Measurements from ENCODE around the gene FARS2. TPM values are rescaled to one million over a fixed set of nuclear protein-coding genes. Genes with fewer than 3 reads are reported as not detected.

The FARS2 gene
- polyA plus RNA-seq, 1 experiment, result 17.9 TPM

GRCh38 chr6:5659467-5659866 lies 398.2 kb downstream of the FARS2 start:
- ChIA-PET POLR2A (no interaction called here), CTCF (interaction anchor here (1.9 kb wide), 1 partner anchor 8 kb away, joined by 3 read pairs; no protein-coding TSS in a partner anchor)
- H3K36me3 ChIP-seq (ENCODE audit: control insufficient read depth, insufficient read depth, low read length), result no peaks in the 10 kb centered on the region
- TF ChIP-seq, protein P1, sequence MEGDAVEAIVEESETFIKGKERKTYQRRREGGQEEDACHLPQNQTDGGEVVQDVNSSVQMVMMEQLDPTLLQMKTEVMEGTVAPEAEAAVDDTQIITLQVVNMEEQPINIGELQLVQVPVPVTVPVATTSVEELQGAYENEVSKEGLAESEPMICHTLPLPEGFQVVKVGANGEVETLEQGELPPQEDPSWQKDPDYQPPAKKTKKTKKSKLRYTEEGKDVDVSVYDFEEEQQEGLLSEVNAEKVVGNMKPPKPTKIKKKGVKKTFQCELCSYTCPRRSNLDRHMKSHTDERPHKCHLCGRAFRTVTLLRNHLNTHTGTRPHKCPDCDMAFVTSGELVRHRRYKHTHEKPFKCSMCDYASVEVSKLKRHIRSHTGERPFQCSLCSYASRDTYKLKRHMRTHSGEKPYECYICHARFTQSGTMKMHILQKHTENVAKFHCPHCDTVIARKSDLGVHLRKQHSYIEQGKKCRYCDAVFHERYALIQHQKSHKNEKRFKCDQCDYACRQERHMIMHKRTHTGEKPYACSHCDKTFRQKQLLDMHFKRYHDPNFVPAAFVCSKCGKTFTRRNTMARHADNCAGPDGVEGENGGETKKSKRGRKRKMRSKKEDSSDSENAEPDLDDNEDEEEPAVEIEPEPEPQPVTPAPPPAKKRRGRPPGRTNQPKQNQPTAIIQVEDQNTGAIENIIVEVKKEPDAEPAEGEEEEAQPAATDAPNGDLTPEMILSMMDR (IDR thresholded peaks at IDR 0.05; ENCODE audit: insufficient read depth, low read depth, low read length), result no peak
- H3K27me3 ChIP-seq (ENCODE audit: control insufficient read depth, insufficient read depth, low read length), result no peaks in the 10 kb centered on the region
- H3K4me3 ChIP-seq (ENCODE audit: low read depth, low read length), result no peak overlapping the region
- no peak for DNase-seq (ENCODE audit: low read depth)

DNA sequence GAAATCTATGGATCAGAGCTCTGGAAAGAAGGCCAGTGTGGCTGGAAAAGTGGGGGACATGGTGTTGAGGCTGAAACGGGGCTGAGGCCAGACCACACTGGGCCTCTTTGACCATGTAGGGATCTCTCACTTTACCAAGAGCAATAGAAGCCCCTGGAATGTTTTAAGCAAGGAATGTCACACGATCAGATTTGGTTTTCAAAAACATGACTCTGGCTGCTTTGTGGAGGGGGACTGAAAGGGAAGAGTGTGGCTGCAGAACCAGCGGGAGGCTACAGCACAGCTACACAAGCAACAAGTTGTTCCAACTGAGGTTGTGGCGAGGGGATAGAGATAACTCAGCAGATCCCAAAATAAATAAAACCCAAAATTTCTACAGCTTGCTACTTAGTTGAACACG lies 399.5 kb downstream of the FARS2 start:
- TF ChIP-seq, protein P1 (IDR thresholded peaks at IDR 0.05; ENCODE audit: insufficient read depth, low read depth, low read length), result no peak
- POLR2A ChIA-PET, result interaction anchor here (0.6 kb wide), 1 partner anchor 29 kb away, joined by 3 read pairs; no protein-coding TSS in a partner anchor
- Histone ChIP-seq H3K4me3 (ENCODE audit: low read depth, low read length) (no peak overlapping the region), H3K36me3 (ENCODE audit: control insufficient read depth, insufficient read depth, low read length) (no peaks in the 10 kb centered on the region), H3K27me3 (ENCODE audit: control insufficient read depth, insufficient read depth, low read length) (no peaks in the 10 kb centered on the region)
- CTCF ChIA-PET, result interaction anchor here (1.0 to 1.9 kb wide), 2 partner anchors 10 to 12 kb away, joined by 3 to 5 read pairs; no protein-coding TSS in a partner anchor
- DNase-seq (ENCODE audit: low read depth), result no peak

GRCh38 chr6:5662797-5663196 lies 401.5 kb downstream of the FARS2 start:
- ChIA-PET POLR2A (no interaction called here), CTCF (interaction anchor here (0.9 to 1.1 kb wide), 2 partner anchors 10 to 49 kb away, joined by 3 read pairs; no protein-coding TSS in a partner anchor)
- TF ChIP-seq, protein P1 (IDR thresholded peaks at IDR 0.05; ENCODE audit: insufficient read depth, low read depth, low read length), result no peak
- Histone ChIP-seq H3K4me3 (ENCODE audit: low read depth, low read length) (no peak overlapping the region), H3K27me3 (ENCODE audit: control insufficient read depth, insufficient read depth, low read length) (no peaks in the 10 kb centered on the region), H3K36me3 (ENCODE audit: control insufficient read depth, insufficient read depth, low read length) (no peaks in the 10 kb centered on the region)
- DNase-seq (ENCODE audit: low read depth), result no peak

GRCh38 chr6:5663259-5663658 lies 401.9 kb downstream of the FARS2 start:
- Histone ChIP-seq H3K27me3 (ENCODE audit: control insufficient read depth, insufficient read depth, low read length) (no peaks in the 10 kb centered on the region), H3K4me3 (ENCODE audit: low read depth, low read length) (no peak overlapping the region), H3K36me3 (ENCODE audit: control insufficient read depth, insufficient read depth, low read length) (no peaks in the 10 kb centered on the region)
- CTCF ChIA-PET, result interaction anchor here (1.1 kb wide), 1 partner anchor 10 kb away, joined by 3 read pairs; no protein-coding TSS in a partner anchor
- TF ChIP-seq, protein P1 (IDR thresholded peaks at IDR 0.05; ENCODE audit: insufficient read depth, low read depth, low read length), result no peak
- POLR2A ChIA-PET, result no interaction called here
- DNase-seq (ENCODE audit: low read depth), result no peak

DNA sequence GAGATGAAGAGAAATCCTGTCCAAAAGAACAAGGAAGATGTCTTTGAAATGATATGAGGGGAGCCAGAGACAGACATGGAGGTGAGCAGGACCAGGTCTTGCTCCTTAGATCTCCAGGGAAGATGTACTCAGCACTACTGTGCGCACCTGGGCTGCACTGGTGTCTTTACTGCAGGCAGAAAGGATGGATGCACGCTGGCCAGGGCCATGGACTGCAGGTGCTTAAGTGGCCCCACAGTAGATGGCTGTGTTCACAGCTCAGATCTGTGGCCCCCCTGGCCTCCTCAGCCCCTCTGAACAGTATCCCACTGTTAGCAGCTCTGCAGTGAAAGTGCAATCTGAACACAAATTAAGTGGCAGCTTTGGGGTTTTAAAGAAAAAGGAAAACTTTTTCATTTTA lies 402.4 kb downstream of the FARS2 start:
- TF ChIP-seq, protein P1 (IDR thresholded peaks at IDR 0.05; ENCODE audit: insufficient read depth, low read depth, low read length), result no peak
- no peak overlapping the region for H3K4me3 ChIP-seq (ENCODE audit: low read depth, low read length)
- ChIA-PET CTCF (no interaction called here), POLR2A (no interaction called here)
- H3K36me3 ChIP-seq (ENCODE audit: control insufficient read depth, insufficient read depth, low read length), result no peaks in the 10 kb centered on the region
- no peak for DNase-seq (ENCODE audit: low read depth)
- no peaks in the 10 kb centered on the region for H3K27me3 ChIP-seq (ENCODE audit: control insufficient read depth, insufficient read depth, low read length)
